Testis (tissue), 3 donors: ENCODE data around the gene MRPL44. TPM values are rescaled to one million over a fixed set of nuclear protein-coding genes. Genes with fewer than 3 reads are reported as not detected.

ENCODE experiments used
- DNase-seq: peaks from one replicate; pipeline ENCODE4 v3.0.0-alpha.2; 2019
- H3K27ac ChIP-seq, 2 donors: fragments of 200-600 bp; sonication (generic); one replicate each; pipeline ENCODE4 v1.5.1; 2019
- H3K27me3 ChIP-seq: fragments of 200-600 bp; sonication (generic); one replicate; pipeline ENCODE4 v1.5.1; 2019
- H3K36me3 ChIP-seq: fragments of 200-600 bp; sonication (generic); one replicate; pipeline ENCODE4 v1.5.1; 2017; ENCODE audit warnings: low read depth; ENCODE audit errors: missing control alignments
- H3K4me1 ChIP-seq: fragments of 200-600 bp; sonication (generic); one replicate; pipeline ENCODE4 v1.5.1; 2019
- H3K4me3 ChIP-seq, 2 donors: fragments of 200-600 bp; sonication (generic); one replicate each; pipeline ENCODE4 v1.5.1; 2017 to 2019
- H3K9me3 ChIP-seq: fragments of 200-600 bp; sonication (generic); one replicate; pipeline ENCODE4 v1.5.1; 2017
- POLR2A ChIP-seq: fragments of 450-650 bp; IDR thresholded peaks from one replicate; pipeline ENCODE4 v1.6.1; 2017; ENCODE audit warnings: antibody characterized with exemption, mild to moderate bottlenecking, moderate library complexity
- WGBS, 2 donors: methylation state at CpG; one replicate each; pipeline ENCODE4 v1.1.5; 2018; 5-methylcytosine and 5-hydroxymethylcytosine counted together
- intact Hi-C: fragments of 100-400 bp; cut with DNase I; formaldehyde crosslinking; loops from one replicate; pipeline ENCODE4 v1.15.1; 2023; ENCODE audit warnings: low total_unique reads
- polyA plus RNA-seq: library from polyadenylated mRNA; stranded (reverse); fragments of 350-450 nt; fragmentation: Illumina TruSeq; extraction: RNeasy Lipid Tissue Mini Kit (QIAGEN cat#74804); gene quantifications from one replicate; pipeline ENCODE4 v1.2.3, GENCODE V29; 2014; ENCODE audit warnings: low read depth, low replicate concordance; ENCODE audit not compliant: insufficient read depth
- total RNA-seq, 2 donors: library from RNA; depleted of rRNA; stranded (reverse); fragments of >200 nt; gene quantifications; one replicate each; pipeline ENCODE4 v1.2.3, GENCODE V29; 2016
- TF ChIP-seq, protein P1 (sequence below), 3 experiments: fragments of 450-650 bp in 2 of 3; fragments of 200-600 bp in 1 of 3; sonication (generic) in 1 of 3; IDR thresholded peaks; one replicate each; pipeline ENCODE4 v1.5.1; 2016 to 2019; ENCODE audit warnings: antibody characterized with exemption in 3 of 3, mild to moderate bottlenecking in 2 of 3, moderate library complexity in 1 of 3

MRPL44 gene
- total and polyA plus RNA-seq, 3 donors from 2014 or later = 36.6 to 39.4 (median 37.4) TPM

- Histone ChIP-seq H3K36me3 (no peaks in the 10 kb centered on the region), H3K27ac (no peak overlapping the region), H3K27me3 (no peaks in the 10 kb centered on the region), H3K4me1 (no peaks in the 10 kb centered on the region), H3K4me3 (no peak overlapping the region), H3K9me3 (no peaks in the 10 kb centered on the region)
- no peak for DNase-seq
- TF ChIP-seq, protein P1, sequence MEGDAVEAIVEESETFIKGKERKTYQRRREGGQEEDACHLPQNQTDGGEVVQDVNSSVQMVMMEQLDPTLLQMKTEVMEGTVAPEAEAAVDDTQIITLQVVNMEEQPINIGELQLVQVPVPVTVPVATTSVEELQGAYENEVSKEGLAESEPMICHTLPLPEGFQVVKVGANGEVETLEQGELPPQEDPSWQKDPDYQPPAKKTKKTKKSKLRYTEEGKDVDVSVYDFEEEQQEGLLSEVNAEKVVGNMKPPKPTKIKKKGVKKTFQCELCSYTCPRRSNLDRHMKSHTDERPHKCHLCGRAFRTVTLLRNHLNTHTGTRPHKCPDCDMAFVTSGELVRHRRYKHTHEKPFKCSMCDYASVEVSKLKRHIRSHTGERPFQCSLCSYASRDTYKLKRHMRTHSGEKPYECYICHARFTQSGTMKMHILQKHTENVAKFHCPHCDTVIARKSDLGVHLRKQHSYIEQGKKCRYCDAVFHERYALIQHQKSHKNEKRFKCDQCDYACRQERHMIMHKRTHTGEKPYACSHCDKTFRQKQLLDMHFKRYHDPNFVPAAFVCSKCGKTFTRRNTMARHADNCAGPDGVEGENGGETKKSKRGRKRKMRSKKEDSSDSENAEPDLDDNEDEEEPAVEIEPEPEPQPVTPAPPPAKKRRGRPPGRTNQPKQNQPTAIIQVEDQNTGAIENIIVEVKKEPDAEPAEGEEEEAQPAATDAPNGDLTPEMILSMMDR (IDR thresholded peaks at IDR 0.05) = no peak
- intact Hi-C loops = no loop called here
- WGBS, 2 donors = 52 to 85% methylated on average over 1 of the region's 1 CpG
These were observed 54.6 kb downstream of the MRPL44 start for GRCh38 chr2:224011837-224012236.

DNA sequence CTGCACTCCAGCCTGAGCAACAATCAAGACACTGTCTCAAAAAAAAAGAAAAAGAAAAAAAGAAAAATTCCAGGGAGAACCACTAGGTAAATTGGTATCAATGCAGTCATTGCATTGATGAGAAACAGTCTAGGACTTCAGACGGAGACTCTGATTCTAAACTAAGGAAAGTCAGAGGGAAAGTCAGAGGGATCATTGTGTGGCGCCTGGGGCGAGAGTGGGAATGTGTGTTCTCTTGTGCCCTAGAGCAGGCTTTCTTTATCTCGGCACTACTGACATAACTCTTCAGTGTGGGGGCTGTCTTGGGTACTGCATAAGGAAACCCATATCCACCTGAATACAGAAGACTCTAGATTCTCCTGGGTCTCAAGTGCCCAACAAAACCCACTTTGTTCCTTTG lies 57.1 kb downstream of the MRPL44 start:
- intact Hi-C loops = no loop called here
- H3K9me3 ChIP-seq = no peaks in the 10 kb centered on the region
- H3K27me3 ChIP-seq = no peaks in the 10 kb centered on the region
- H3K4me1 ChIP-seq = no peaks in the 10 kb centered on the region
- H3K36me3 ChIP-seq = no peaks in the 10 kb centered on the region
- no peak for DNase-seq
- no peak overlapping the region for H3K27ac ChIP-seq
- no peak overlapping the region for H3K4me3 ChIP-seq
- WGBS, 2 donors = 77 to 82% methylated on average over 4 of the region's 4 CpGs
- TF ChIP-seq, protein P1 (IDR thresholded peaks at IDR 0.05) = no peak
- no peak for TF ChIP-seq POLR2A

GRCh38 chr2:224016963-224017362 lies 59.7 kb downstream of the MRPL44 start:
- Histone ChIP-seq H3K4me1 (no peaks in the 10 kb centered on the region), H3K27me3 (no peaks in the 10 kb centered on the region), H3K27ac (no peak overlapping the region), H3K36me3 (no peaks in the 10 kb centered on the region), H3K4me3 (no peak overlapping the region), H3K9me3 (no peaks in the 10 kb centered on the region)
- TF ChIP-seq POLR2A = no peak
- TF ChIP-seq, protein P1 (IDR thresholded peaks at IDR 0.05) = no peak
- intact Hi-C loops = no loop called here
- DNase-seq = no peak
- WGBS, 2 donors = 59 to 61% methylated on average over 3 of the region's 3 CpGs

Other genes with a start within 250 kb of the MRPL44 start
- gene AP1S3, start 119.9 kb upstream of the MRPL44 start, total RNA-seq = 1 to 10 TPM; 1.6 to 3.2 TPM
- gene AP1S3, start 119.9 kb upstream of the MRPL44 start, polyA plus RNA-seq = 2.6 TPM
- 10 to 100 TPM; 49.4 to 62.9 TPM for gene WDFY1, start 12.1 kb upstream of the MRPL44 start, total RNA-seq
- 29.5 TPM for gene WDFY1, start 12.1 kb upstream of the MRPL44 start, polyA plus RNA-seq
- 100 to 1,000 TPM; 145 to 220 TPM for gene SERPINE2, start 81.8 kb downstream of the MRPL44 start, total RNA-seq
- gene SERPINE2, start 81.8 kb downstream of the MRPL44 start, polyA plus RNA-seq = 145 TPM